ENCODE results near the gene IP6K1.
"Not testable (repeated sequence)": the region's sequence is repeated elsewhere in the genome, so short reads cannot be mapped to it uniquely, and the experiment has no call there.

IP6K1 gene

GRCh38 chr3:49793486-49794085, 7.2 kb upstream of the IP6K1 start:
- DNase-seq = no peak

GRCh38 chr3:49792371-49793150, 6.2 kb upstream of the IP6K1 start:
- DNase-seq = no peak

GRCh38 chr3:49791571-49791970, 5.2 kb upstream of the IP6K1 start:
- no peak for DNase-seq

DNA sequence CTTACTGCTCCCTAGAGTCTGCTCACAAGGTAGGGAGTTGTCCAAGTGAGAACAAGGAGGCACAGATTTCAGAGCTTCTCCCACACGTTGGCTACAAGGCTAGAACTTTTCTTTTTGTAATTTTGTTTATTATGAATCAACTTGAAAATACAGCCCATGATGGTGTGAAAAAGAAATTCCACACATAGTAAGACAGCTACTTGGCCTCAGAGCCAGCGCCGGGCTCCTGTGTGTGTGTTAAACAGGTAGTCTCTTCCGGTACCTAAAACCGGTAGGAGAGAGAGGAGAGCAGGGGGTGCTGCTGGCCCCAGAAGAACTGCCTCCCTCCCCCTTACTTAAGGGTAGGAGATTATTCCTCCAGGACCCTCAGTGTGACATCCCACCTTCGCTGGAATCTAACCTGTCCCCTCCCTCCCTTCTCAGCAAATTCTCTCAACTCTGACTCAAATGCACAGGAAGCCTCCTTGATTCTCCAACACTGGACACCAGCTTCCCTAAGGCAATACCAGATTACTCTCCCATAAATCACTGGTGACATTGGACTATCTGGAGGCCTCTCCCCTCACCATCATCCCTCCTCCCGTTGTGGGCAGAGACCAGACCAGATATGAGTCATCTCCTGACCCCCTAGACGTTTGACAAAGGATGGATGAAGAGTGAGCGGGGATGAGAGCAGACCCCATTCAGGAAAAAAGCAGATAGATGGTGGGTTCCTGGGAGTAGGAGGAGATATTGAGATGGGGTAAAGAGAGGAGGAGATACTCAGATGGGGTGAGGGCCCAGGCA, 4.5 kb upstream of the IP6K1 start:
- DNase-seq = no peak

DNA sequence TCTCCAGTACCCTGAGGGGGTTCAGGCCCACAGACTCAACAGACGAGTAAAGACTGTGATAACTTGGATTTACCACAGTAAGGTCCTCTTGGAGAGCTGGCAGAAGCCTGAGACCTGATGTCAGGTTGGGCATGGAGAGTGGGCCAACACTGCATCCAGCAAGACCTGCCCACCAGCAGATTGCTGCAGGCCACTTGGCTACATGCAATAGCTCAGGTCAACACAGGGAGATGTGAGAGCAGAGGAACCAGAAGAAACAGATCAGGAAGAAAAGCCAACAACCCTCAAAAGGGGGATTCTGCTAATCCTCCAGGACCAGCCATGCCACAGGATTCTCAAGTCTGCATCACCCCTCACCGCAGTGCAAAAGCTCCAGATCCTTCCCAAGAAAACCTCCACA, 1.7 kb upstream of the IP6K1 start:
- DNase-seq = no peak

- no peak for DNase-seq
Observed at GRCh38 chr3:49787536-49787935, 1.2 kb upstream of the IP6K1 start.

GRCh38 chr3:49787182-49787464, 781 bp upstream of the IP6K1 start:
- DNase-seq = no peak

GRCh38 chr3:49785565-49786356, 581 bp downstream of the IP6K1 start:
- DNase-seq = peak; percentile 29

DNA sequence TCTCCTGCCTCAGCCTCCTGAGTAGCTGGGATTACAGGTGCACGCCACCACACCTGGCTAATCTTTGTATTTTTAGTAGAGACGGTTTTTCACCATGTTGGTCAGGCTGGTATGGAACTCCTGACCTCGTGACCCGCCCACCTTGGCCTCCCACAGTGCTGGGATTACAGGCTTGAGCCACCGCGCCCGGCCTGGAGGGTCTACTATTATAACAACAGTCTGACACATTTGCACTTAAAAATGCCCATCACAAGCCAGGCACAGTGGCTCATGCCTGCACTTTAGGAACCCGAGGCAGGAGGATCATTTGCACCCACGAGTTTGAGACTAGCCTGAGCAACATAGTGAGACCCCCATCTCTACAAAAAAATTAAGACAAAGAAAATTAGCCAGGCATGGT, 4.1 kb downstream of the IP6K1 start:
- not testable (repeated sequence) for DNase-seq

- no peak for DNase-seq
Observed at GRCh38 chr3:49781415-49782199, 4.7 kb downstream of the IP6K1 start.

DNA sequence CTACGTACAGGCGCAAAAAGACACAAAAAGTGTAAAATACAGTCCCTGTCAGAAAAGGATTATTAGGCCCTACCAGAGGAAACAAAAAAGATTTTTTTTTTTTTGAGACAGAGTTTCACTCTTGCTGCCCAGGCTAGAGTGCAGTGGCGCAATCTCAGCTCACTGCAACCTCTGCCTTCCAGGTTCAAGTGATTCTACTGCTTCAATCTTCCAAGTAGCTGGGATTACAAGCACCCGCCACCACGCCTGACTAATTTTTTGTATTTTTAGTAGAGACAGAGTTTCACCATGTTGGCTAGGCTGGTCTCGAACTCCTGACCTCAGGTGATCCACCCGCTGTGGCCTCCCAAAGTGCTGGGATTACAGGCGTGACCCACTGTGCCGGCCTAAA, 5.4 kb downstream of the IP6K1 start:
- not testable (repeated sequence) for DNase-seq

GRCh38 chr3:49780080-49780974, 6.0 kb downstream of the IP6K1 start:
- DNase-seq = no peak

- DNase-seq = no peak
Observed at GRCh38 chr3:49779358-49780079, 6.8 kb downstream of the IP6K1 start.

DNA sequence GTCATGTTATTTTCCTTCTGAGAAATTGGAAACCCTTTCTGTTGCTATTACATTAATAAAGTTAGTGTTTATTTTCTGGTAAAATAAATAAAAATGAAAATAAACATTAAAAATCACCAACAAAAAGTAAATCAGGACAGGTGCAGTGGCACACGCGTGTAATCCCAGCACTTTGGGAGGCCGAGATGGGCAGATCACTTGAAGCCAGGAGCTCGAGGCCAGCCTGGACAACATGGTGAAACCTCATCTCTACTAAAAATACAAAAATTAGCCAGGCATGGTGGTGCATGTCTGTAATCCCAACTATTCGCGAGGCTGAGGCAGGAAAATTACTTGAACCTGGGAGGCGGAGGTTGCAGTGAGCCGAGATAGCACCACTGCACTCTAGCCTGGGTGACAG, 10.2 kb downstream of the IP6K1 start:
- DNase-seq = not testable (repeated sequence)

DNA sequence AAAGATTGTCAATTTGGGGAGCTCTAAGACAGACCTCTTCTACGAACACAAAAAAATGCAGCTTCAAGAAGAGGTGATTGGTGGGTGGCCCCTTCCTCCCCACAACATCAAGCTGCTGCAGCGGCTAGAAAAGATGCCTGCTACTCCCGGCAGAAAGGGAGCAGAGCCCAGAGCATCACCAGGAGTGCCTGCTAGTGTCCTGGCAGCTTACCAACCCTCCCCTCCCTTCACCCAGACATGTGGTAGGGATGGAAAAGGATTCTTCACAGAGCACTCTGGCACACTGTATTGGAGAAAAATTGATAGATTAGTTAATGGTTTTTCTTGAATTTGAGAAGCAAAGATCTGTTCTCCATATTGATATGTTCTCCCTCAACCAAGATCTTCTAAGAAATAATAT, 10.8 kb downstream of the IP6K1 start:
- DNase-seq = no peak

- DNase-seq = no peak
Observed at GRCh38 chr3:49772703-49773102, 13.6 kb downstream of the IP6K1 start.

DNA sequence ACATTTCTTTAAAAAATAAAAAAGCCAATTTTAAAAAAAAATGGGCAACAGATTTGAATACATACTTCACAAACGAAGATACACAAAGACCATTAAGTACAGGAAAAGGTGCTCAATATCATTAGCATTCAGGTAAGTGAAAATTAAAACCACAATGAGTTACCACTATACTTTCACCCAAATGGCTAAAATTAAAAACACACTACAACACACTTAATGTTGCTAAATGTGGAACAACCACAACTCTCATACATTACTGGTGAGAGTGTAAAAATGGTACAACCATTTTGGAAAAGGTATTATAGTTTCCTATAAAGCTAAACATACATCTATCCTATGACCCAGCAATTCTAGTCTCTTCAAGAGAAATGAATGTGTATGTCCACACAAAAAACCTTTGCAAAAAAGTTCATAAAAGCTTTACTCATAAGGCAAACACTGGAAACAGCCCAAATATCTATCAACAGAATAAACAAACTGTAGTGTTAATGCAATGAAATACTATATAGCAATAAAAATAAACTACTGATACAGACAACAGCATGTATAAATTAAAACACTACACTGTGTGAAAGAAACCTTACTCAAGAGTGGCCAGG, 14.9 kb downstream of the IP6K1 start:
- DNase-seq = no peak

- no peak for DNase-seq
Observed at GRCh38 chr3:49769926-49770325, 16.4 kb downstream of the IP6K1 start.

GRCh38 chr3:49769286-49769915, 16.9 kb downstream of the IP6K1 start:
- DNase-seq = no peak

DNA sequence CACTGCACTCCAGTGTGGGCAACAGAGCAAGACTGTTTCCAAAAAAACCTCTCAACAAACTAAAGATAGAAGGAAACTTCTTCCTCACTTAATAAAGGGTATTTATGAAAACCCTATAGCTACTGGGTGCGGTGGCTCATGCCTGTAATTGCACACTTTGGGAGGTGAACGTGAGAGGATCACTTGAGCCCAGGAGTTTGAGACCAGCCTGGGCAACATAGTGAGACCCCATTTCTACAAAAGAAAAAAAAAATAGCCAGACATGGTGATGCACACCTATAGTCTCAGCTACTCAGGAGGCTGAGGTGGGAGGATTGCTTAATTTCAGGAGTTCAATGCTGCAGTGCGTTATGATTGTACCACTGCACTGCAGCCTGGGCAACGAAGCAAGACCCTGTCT, 22.4 kb downstream of the IP6K1 start:
- DNase-seq = no peak
